Right lobe of liver (tissue), 4 donors: ENCODE data around the gene ENOX1.

Experiments used
- POLR2A ChIP-seq: fragments of 450-650 bp; IDR thresholded peaks from one replicate; pipeline ENCODE4 v1.6.1; 2017; ENCODE audit warnings: antibody characterized with exemption, mild to moderate bottlenecking
- TF ChIP-seq, protein P1 (sequence below), 4 donors: fragments of 200-600 bp in 3 of 4; fragments of 450-650 bp in 1 of 4; IDR thresholded peaks; one replicate each; pipeline versions ENCODE4 v1.5.1 to v1.8.0; 2016 to 2022; ENCODE audit warnings: antibody characterized with exemption in 4 of 4, mild to moderate bottlenecking in 2 of 4
- donor health status: DM: no; HTN: no; CAD: no.
- donor health status: DM: no; HTN: no; CAD: no.
- donor health status: DM: no; HTN: yes; CAD: no.

DNA sequence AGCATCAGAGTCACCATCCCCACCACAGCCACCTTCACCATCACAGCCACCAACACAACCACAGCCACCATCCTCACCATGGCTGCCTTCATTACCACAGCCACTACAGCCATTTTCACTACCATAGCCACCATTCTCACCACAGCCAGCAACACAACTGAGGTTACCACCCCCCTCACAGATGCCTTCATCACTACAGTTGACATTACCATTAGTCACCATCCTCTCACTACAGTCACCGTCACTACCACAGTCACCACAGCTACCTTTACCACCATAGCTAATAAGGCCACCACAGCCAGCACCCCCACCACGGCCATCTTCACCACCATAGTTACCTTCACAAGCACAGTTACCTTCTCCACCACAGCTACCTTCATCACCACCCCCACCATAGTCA, 493.8 kb downstream of the ENOX1 start:
- TF ChIP-seq, protein P1, sequence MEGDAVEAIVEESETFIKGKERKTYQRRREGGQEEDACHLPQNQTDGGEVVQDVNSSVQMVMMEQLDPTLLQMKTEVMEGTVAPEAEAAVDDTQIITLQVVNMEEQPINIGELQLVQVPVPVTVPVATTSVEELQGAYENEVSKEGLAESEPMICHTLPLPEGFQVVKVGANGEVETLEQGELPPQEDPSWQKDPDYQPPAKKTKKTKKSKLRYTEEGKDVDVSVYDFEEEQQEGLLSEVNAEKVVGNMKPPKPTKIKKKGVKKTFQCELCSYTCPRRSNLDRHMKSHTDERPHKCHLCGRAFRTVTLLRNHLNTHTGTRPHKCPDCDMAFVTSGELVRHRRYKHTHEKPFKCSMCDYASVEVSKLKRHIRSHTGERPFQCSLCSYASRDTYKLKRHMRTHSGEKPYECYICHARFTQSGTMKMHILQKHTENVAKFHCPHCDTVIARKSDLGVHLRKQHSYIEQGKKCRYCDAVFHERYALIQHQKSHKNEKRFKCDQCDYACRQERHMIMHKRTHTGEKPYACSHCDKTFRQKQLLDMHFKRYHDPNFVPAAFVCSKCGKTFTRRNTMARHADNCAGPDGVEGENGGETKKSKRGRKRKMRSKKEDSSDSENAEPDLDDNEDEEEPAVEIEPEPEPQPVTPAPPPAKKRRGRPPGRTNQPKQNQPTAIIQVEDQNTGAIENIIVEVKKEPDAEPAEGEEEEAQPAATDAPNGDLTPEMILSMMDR (IDR thresholded peaks at IDR 0.05): no peak
- TF ChIP-seq POLR2A: no peak
